Epithelial cell of proximal tubule (primary cell): ENCODE measurements around the gene TRIM39. TPM values are rescaled to one million over a fixed set of nuclear protein-coding genes. Genes with fewer than 3 reads are reported as not detected.
A peak's percentile ranks its signal among the peaks of the same experiment; 100 is the strongest.

Source experiments
- DNase-seq: peaks from one replicate; pipeline ENCODE4 v3.0.0-alpha.2; 2011; ENCODE audit warnings: low read depth
- H3K4me3 ChIP-seq: 2 replicates; pipeline ENCODE4 v1.5.1; 2011; ENCODE audit warnings: low read depth, mild to moderate bottlenecking, low read length
- total RNA-seq: library from RNA; depleted of rRNA; stranded (reverse); fragments of >200 nt; gene quantifications from 2 replicates; pipeline ENCODE4 v1.2.3, GENCODE V29; 2015
- TF ChIP-seq, protein P1 (sequence below): conservative IDR thresholded peaks from 2 replicates; pipeline ENCODE4 v1.5.1; 2012; ENCODE audit warnings: low read depth, mild to moderate bottlenecking, low read length

TRIM39 gene
- total RNA-seq, 1 donor from 2014 or later = 9.8 TPM

DNA sequence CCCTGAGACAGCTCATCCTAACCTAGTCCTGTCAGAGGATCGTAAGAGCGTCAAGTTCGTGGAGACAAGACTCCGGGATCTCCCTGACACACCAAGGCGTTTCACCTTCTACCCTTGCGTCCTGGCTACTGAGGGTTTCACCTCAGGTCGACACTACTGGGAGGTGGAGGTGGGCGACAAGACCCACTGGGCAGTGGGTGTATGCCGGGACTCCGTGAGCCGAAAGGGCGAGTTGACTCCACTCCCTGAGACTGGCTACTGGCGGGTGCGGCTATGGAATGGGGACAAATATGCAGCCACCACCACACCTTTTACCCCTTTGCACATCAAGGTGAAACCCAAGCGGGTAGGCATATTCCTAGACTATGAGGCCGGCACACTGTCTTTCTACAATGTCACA, 15.0 kb downstream of the TRIM39 start:
- TF ChIP-seq, protein P1, sequence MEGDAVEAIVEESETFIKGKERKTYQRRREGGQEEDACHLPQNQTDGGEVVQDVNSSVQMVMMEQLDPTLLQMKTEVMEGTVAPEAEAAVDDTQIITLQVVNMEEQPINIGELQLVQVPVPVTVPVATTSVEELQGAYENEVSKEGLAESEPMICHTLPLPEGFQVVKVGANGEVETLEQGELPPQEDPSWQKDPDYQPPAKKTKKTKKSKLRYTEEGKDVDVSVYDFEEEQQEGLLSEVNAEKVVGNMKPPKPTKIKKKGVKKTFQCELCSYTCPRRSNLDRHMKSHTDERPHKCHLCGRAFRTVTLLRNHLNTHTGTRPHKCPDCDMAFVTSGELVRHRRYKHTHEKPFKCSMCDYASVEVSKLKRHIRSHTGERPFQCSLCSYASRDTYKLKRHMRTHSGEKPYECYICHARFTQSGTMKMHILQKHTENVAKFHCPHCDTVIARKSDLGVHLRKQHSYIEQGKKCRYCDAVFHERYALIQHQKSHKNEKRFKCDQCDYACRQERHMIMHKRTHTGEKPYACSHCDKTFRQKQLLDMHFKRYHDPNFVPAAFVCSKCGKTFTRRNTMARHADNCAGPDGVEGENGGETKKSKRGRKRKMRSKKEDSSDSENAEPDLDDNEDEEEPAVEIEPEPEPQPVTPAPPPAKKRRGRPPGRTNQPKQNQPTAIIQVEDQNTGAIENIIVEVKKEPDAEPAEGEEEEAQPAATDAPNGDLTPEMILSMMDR = no peak
- no peak overlapping the region for H3K4me3 ChIP-seq

DNA sequence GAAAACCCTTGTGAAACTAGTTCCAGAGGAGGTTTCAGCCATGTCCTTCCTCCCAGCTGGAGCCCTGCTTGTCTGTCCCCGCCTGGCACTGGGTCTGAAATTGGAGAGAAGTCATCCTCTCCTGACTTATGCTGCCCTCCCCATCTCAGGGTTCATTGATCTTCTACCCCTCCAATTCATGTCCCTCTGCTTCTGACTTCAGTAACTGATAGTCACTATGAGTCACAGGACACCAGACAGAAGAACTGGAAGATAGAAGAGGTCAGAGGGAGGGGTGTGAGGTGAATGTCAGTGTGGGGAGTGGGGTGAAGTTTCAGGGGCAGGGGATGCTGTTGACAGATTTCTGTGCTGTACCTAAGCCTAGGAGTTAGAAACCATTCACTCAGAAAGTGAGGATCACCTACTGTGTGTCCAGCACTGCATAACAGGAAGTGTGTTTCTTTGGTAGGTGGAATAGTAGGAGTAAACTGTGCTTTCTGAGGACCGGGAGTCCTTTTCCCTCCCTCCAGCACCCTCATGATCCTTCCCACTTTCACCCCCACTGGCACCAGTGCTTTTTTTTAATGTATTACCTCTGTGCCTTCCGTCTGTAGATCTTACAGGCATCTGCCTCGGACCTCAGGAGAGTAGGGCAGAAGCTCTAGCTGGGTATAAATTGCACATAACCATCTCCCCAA, 17.6 kb downstream of the TRIM39 start:
- TF ChIP-seq, protein P1 = no peak
- no peak for DNase-seq
- peak overlapping the region; percentile 91 for H3K4me3 ChIP-seq

More for the DNA sequence above, 15.0 kb downstream of the TRIM39 start:
- no peak for DNase-seq

DNA sequence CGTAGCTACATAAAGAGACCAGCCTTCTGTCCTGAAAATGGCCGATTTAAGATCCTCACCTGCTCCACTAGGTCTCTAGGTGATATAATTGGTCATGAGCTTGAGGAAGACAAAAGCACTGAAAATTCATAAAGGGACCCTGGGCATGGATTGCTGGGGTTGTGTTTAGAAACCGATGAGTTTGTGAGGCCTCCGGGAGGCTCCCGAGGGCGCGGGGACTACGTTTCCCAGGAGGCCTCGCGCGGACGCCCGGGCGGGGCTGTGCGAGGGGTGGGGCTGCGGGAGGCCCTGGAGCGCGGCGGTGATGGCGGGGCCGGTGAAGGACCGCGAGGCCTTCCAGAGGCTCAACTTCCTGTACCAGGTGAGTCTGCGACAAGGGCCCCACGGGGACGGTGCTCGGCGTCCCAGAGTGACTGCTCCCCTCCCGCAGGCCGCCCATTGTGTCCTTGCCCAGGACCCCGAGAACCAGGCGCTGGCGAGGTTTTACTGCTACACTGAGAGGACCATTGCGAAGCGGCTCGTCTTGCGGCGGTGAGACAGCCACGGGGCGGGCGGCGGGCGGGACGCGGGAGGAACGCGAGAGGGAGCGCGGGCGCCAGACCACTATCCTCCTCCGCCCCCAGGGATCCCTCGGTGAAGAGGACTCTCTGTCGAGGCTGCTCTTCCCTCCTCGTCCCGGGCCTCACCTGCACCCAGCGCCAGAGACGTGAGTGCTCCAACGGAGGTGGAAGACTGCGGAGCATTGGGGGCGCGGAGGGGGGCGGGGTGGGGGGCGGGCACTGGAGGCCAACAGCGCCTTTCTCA, 18.3 kb downstream of the TRIM39 start, which contains the start of gene RPP21:
Gene RPP21, plus strand, starts transcription at position 289 of the 804 bp plus-strand sequence. Its CDS starts 16 bp downstream, at position 305.
- peak within 1 kb of the TSS; percentile 91 for H3K4me3 ChIP-seq
- no peak for DNase-seq
- TF ChIP-seq, protein P1 = no peak

DNA sequence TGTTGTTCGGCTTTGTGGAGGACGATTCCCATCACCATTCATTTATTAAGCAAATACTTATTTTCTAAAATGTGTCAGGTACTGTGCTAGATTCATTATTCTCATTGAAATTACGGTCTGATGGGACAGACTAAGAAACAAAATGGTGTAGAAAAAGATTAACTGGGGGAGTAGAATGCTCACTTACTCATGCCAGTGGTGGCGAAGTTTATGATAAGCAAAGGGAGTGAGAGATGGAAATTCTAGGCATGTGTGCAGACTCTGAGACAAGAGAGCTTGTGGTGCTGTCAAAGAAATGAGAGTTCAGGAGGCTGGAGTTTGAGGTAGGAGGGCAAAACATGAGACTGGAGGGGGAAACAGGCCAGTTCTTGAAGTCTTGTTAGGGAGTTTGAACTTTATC, 19.1 kb downstream of the TRIM39 start:
- peak overlapping the region; percentile 91 for H3K4me3 ChIP-seq
- DNase-seq = no peak
- TF ChIP-seq, protein P1 = no peak

DNA sequence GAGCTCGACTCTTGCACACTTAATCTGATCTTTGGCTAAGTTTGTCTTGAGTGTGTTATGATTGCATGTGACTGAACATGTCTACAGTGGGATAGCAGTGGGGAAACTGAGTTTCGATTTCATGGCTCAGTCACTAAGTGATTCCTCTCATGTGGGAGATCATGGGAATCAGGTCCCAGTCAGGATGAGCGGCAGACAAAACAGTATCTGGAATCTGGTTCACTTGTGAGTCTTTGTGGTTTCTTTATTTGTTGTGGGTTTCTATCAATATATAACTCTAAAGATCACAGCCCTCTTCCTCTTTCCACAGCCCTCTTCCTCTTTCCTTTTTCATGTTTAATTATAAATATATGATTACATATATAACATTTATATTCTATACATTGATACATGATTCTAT, 22.2 kb downstream of the TRIM39 start:
- DNase-seq = no peak
- no peak overlapping the region for H3K4me3 ChIP-seq
- TF ChIP-seq, protein P1 = no peak

DNA sequence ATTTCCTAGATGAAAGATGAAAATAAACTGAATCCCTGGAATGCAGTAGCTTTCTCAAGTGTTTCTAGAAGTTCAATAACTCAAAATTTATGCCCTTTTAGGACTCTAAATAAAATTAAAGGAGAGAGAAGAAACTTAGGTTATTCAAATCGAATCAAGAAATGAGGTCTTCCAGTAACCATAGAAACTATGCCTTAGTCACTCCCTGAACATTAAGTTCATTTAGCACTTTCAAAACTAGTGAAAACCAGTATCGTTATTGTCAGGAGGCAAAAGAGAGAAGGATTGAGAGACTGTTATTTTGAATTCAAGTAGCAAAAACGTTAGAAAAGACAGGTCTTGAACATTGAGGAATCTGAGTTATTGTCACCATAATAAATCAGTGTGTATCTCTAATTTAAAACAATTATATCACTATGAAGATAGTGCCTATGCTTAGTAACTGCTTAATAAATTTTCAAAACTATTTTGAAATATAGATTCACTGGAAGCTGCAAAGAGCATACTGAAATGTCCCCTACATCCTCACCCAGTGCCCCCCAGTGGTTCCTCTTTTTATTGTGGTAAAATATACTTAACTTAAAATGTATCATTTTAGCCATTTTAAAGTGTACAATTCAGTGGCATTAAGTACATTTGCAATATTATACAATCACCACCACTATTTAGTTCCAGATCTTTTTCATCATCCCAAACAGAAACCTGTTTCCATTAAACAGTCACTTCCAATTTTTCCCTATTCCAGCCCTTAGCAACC, 22.9 kb downstream of the TRIM39 start:
- no peak for DNase-seq
- TF ChIP-seq, protein P1 = peak; percentile 12
- H3K4me3 ChIP-seq = no peak overlapping the region
